Lower lobe of right lung (tissue), 2 donors: Measurements from ENCODE around the gene CAV3. TPM values are rescaled to one million over a fixed set of nuclear protein-coding genes. Genes with fewer than 3 reads are reported as not detected.

Experiments
- ATAC-seq, 2 donors: fragments of 200-7000 bp; cut with Tn5 transposase; one replicate each; pipeline ENCODE4 v1.9.1; 2020 to 2022; ENCODE audit warnings: mild to moderate bottlenecking in 2 of 2, moderate library complexity in 2 of 2
- DNase-seq: peaks from one replicate; pipeline ENCODE4 v3.0.0-alpha.2; 2020
- H3K27ac ChIP-seq: fragments of 200-600 bp; one replicate; pipeline ENCODE4 v1.8.0; 2022
- H3K27me3 ChIP-seq: fragments of 200-600 bp; one replicate; pipeline ENCODE4 v1.8.0; 2022; ENCODE audit warnings: low read depth
- H3K36me3 ChIP-seq: fragments of 200-600 bp; one replicate; pipeline ENCODE4 v1.8.0; 2022; ENCODE audit warnings: mild to moderate bottlenecking
- H3K4me1 ChIP-seq: fragments of 200-600 bp; one replicate; pipeline ENCODE4 v1.8.0; 2022
- H3K4me3 ChIP-seq: fragments of 200-600 bp; one replicate; pipeline ENCODE4 v1.8.0; 2022; ENCODE audit warnings: mild to moderate bottlenecking
- H3K9me3 ChIP-seq: fragments of 200-600 bp; one replicate; pipeline ENCODE4 v1.8.0; 2022
- intact Hi-C: fragments of 100-400 bp; cut with DNase I; formaldehyde crosslinking; loops from one replicate; pipeline ENCODE4 v1.11.0; 2022
- total RNA-seq: library from RNA; stranded (reverse); fragmentation: NEBNext Ultra II Directional; extraction: Animal tissue kit (Norgen Biotek cat#: 25700); gene quantifications from one replicate; pipeline ENCODE4 v1.2.1, GENCODE V29; 2021
- TF ChIP-seq, protein P1 (sequence below): fragments of 200-600 bp; IDR thresholded peaks from one replicate; pipeline ENCODE4 v1.8.0; 2022; ENCODE audit warnings: antibody characterized with exemption, mild to moderate bottlenecking
- donor health status: DM: no; HTN: yes; CAD: no; lungs with severe emphysema.

CAV3 gene
- total RNA-seq, 1 donor from 2014 or later, result not detected

DNA sequence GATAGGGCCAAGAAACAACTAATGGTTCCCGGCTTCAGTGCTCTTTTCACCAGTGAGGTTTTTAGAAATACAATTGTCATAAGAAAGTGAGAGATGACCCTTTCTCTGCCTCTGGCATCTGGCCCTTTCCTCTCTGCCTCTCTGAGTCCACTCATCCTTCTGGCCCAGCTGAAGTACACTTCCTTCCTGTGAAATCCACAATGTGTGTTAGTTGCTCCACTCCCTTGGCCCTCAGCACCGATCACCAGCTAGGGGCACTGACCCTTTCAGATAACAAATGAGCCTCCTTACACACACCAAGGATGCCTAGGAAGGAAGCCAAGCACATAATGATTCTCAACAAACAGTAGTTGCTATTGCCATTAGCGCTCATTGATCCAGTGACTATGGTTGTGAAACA is 2.9 kb upstream of the CAV3 start:
- no peak for ATAC-seq
- Histone ChIP-seq H3K36me3 (no peaks in the 10 kb centered on the region), H3K9me3 (no peaks in the 10 kb centered on the region), H3K4me3 (no peak overlapping the region), H3K27me3 (no peaks in the 10 kb centered on the region), H3K4me1 (no peaks in the 10 kb centered on the region), H3K27ac (no peak overlapping the region)
- no peak for DNase-seq
- intact Hi-C loops, result no loop called here
- TF ChIP-seq, protein P1, sequence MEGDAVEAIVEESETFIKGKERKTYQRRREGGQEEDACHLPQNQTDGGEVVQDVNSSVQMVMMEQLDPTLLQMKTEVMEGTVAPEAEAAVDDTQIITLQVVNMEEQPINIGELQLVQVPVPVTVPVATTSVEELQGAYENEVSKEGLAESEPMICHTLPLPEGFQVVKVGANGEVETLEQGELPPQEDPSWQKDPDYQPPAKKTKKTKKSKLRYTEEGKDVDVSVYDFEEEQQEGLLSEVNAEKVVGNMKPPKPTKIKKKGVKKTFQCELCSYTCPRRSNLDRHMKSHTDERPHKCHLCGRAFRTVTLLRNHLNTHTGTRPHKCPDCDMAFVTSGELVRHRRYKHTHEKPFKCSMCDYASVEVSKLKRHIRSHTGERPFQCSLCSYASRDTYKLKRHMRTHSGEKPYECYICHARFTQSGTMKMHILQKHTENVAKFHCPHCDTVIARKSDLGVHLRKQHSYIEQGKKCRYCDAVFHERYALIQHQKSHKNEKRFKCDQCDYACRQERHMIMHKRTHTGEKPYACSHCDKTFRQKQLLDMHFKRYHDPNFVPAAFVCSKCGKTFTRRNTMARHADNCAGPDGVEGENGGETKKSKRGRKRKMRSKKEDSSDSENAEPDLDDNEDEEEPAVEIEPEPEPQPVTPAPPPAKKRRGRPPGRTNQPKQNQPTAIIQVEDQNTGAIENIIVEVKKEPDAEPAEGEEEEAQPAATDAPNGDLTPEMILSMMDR, result no peak

DNA sequence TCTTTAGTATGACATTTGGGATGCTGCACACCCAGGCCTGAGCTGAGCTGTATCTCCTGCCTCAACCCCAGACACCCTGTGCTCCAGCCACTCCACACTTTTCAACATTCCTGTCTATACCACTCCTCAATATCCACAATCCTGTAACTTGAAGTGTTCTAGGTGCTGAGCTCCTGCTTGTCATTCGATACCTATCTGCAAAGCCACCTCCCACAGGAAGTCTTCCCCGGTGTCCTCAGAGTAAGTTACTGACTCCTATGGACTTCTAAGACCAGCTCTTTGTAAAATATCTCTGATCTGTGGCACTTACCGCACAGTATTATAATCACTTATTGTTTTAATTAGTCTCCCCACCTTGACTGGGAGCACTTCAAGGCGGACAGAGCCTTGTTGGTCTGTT is 1.2 kb upstream of the CAV3 start:
- H3K4me3 ChIP-seq, result no peak overlapping the region
- no peaks in the 10 kb centered on the region for H3K27me3 ChIP-seq
- no peaks in the 10 kb centered on the region for H3K36me3 ChIP-seq
- ATAC-seq, result no peak
- H3K9me3 ChIP-seq, result no peaks in the 10 kb centered on the region
- no peak overlapping the region for H3K27ac ChIP-seq
- H3K4me1 ChIP-seq, result no peaks in the 10 kb centered on the region
- TF ChIP-seq, protein P1, result no peak
- intact Hi-C loops, result no loop called here
- DNase-seq, result no peak

DNA sequence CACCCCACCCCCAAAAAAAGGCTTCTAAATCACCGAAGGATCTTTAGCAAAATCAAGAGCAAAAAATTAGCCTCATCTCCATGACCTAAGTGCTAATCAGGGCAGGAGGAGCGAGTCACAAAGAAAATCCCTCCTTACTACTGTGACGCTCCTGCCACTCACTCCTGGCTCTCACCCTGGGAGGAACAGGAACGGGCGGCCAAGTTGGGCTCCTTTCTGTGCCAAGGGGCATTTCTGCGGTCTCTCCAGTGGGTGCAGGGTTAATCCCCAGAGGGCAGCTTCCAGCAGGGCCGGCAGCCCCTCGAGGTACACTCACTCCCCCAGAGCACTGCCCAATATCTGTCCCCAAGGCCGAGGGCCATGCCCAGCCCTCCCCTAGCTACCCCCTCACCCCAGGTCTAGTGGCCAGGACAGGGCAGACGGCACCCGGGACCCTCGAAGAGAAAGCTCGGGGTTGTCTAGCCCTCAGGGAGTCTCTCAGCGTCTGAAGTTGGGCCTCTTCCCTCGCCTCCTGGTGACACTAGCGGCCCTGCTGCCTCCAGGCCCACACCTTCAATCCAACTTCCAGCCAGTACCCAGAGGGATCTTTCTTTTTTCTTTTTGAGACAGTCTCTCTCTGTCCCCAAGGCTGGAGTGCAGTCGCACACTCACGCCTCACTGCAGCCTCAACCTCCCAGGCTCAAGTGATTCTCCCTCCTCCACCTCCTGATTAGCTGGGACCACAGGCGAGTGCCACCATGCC is 706 bp downstream of the CAV3 start:
- H3K27me3 ChIP-seq, result no peaks in the 10 kb centered on the region
- TF ChIP-seq, protein P1, result no peak
- H3K9me3 ChIP-seq, result no peaks in the 10 kb centered on the region
- DNase-seq (no peak), ATAC-seq (no peak)
- intact Hi-C loops, result no loop called here
- H3K4me3 ChIP-seq, result no peak overlapping the region
- H3K4me1 ChIP-seq, result no peaks in the 10 kb centered on the region
- no peak overlapping the region for H3K27ac ChIP-seq
- no peaks in the 10 kb centered on the region for H3K36me3 ChIP-seq

DNA sequence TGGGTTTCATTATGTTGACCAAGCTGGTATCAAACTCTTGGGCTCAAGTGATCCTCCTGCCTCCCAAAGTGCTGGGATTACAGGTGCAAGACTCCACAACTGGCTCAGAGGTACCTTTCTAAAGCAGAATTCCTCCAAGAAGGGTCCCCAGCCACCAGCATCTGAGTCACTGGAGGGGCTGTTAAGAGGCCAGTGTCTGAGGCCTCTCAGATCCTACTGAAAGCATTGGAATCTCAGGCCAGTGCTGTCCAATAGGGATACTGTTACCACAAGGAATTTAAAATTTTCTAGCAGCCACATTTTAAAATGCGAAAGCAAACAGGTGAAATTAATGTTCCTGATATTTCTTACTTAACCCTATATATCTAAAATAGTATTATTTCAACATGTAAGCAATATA is 1.3 kb downstream of the CAV3 start:
- no peak for DNase-seq
- no peak for ATAC-seq
- no peaks in the 10 kb centered on the region for H3K4me1 ChIP-seq
- TF ChIP-seq, protein P1, result no peak
- no peaks in the 10 kb centered on the region for H3K36me3 ChIP-seq
- H3K9me3 ChIP-seq, result no peaks in the 10 kb centered on the region
- intact Hi-C loops, result no loop called here
- no peaks in the 10 kb centered on the region for H3K27me3 ChIP-seq
- no peak overlapping the region for H3K4me3 ChIP-seq
- H3K27ac ChIP-seq, result no peak overlapping the region

DNA sequence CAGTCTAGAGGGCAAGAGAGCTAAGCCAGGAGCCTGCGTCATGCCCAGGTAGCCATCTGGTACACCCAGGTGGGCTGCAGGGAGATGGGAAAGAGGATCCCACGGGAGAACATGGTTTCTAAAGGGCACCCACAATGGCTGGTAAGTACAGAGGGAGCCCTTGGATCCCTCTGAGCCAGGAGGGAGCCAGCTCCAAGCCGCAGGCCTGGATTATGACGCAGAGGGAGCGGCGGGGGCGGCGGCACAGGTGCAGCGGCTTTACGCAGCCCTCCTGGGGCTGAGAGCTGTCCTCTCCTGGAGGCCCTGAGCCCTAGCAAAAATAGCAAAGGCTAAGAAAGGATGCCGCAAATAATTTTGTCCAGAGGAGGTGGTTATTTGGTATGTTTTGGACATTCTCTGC is 2.8 kb downstream of the CAV3 start:
- TF ChIP-seq, protein P1, result no peak

More for the DNA sequence above, 2.8 kb downstream of the CAV3 start:
- no peak overlapping the region for H3K4me3 ChIP-seq
- H3K9me3 ChIP-seq, result no peaks in the 10 kb centered on the region
- H3K4me1 ChIP-seq, result no peaks in the 10 kb centered on the region
- intact Hi-C loops, result no loop called here
- H3K27ac ChIP-seq, result no peak overlapping the region
- H3K27me3 ChIP-seq, result no peaks in the 10 kb centered on the region
- ATAC-seq (no peak), DNase-seq (no peak)
- H3K36me3 ChIP-seq, result no peaks in the 10 kb centered on the region
